GM18499 (cell line): ENCODE measurements around the gene BTNL3.
"Not testable (repeated sequence)": the region's sequence is repeated elsewhere in the genome, so short reads cannot be mapped to it uniquely, and the experiment has no call there.

Experiments used
- ATAC-seq: cut with Tn5 transposase; IDR thresholded peaks from one replicate; pipeline ENCODE4 v1.9.1; 2021; ENCODE audit warnings: moderate number of reproducible peaks; ENCODE audit not compliant: insufficient read depth, unreplicated experiment

BTNL3 gene

GRCh38 chr5:181017448-181017847, 28.8 kb downstream of the BTNL3 start:
- ATAC-seq, result not testable (repeated sequence)

- no peak for ATAC-seq
Measured at GRCh38 chr5:181020688-181021087, 32.0 kb downstream of the BTNL3 start.

DNA sequence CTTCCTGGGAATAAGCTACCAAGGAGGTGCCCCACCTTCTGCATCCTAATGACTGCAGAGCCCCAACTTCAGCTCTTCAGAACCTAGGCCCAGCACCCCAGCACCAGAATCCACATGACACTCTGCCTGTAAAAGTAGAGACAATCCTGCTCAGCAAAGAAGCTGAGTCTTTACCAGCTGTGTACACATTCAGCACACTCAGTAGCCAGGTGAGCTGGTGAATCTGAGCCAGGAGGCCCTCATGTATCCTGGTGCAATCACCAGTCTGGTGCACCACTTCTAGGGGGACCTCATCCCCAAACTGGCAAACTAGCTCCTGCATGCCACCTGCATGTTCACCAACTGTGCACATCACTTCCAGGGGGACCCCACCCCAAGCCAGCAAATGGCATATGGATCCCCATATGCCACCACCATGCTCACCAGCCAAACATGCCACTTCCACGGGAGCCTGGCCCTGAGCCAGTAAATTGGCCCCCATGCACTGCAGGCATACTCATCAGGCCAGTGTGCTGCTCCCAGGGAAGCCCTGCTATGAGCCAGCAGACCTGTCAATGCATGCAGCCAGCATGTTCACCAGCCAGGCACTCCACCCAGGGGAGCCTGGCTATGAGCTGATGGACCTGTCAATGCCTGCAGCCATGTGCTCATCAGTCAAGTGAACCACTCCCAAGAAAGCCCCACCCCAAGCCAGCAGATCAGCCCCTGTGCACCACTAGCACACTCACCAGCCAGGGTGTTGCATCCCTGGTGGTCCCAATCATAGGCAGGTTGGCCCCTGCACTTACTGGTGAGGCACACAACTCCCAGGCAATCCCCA, 35.8 kb downstream of the BTNL3 start:
- ATAC-seq, result no peak

- no peak for ATAC-seq
Measured at GRCh38 chr5:181027452-181028031, 38.9 kb downstream of the BTNL3 start.

DNA sequence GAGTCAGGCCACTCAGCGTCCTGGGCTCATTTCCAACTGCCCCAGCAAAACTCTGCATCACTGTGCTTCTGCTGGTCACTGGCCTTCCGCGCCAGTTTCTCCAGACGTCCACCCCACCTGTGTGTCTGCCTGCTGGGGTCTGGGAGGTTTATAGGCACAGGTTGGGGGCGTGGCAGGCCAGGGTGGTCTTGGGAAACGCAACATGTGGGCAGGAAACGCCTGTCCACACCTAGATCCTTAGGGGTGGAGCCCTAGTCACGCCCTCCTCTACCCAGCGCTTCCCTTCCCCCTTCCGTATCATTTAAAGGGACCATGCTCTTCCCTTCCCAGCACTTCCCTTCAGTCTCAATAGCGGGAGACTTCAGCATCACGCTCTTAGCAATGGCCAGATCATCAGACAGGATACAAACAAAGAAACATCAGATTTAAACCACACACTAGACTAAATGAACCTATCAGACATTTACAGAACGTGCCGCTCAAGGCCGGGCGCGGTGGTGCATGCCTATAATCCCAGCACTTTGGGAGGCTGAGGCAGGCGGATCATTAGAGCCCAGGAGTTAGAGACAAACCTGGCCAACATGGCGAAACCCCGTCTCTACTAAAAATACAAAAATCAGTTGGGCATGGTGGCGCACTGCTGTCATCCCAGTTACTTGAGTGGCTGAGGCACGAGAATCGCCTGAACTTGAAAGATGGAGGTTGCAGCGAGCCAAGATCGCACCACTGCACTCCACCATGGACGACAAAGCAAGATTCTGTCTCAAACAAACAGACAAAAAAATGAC, 39.6 kb downstream of the BTNL3 start:
- no peak for ATAC-seq

DNA sequence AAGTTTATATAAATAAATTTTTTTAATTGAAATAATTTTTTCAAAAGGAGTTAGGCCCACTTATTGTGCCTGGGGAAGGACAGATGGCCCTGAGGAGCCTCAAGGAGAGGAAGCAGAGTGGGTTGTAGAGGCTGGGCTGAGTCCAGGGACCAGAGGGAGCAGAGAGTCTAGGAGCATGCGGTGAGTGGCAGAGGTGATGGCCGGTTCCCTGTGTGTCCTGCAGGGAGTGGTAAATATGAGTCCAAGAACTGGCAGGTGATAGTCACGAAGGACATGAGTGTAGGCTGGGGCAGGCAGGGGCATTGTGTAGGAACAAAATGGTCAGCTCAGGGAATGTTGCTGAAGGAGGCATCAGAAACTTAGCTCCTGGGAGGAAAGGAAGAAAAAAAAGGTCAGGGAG, 43.1 kb downstream of the BTNL3 start:
- no peak for ATAC-seq

GRCh38 chr5:181035991-181036815, 47.6 kb downstream of the BTNL3 start:
- ATAC-seq, result no peak

DNA sequence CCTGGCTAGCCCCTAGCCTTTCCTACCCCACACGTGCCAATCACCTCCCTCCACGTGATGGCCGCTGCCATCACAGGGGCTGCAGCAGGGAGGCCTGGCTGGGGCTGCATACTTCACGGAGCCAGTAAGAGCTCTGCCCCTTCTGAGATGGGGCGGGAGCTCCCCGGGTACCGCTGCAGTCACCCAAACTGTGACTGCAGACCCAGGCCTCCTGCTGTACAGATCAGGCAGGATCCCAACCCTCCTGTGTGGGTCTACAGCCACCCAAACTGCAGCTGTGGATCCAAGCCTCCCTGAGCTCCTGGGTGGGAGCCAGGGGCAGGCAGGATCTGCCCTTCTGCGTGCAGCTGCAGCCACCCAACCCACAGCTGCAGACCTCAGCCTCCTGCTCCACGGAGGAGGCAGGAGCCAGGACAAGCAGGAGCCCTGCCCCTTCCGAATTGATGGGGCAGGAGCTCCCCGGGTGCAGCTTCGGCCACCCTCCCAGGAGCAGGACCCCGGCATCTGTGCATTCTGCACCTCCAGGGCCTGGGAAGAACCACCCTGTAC, 48.2 kb downstream of the BTNL3 start:
- no peak for ATAC-seq

GRCh38 chr5:181037365-181037861, 48.8 kb downstream of the BTNL3 start:
- ATAC-seq, result no peak

DNA sequence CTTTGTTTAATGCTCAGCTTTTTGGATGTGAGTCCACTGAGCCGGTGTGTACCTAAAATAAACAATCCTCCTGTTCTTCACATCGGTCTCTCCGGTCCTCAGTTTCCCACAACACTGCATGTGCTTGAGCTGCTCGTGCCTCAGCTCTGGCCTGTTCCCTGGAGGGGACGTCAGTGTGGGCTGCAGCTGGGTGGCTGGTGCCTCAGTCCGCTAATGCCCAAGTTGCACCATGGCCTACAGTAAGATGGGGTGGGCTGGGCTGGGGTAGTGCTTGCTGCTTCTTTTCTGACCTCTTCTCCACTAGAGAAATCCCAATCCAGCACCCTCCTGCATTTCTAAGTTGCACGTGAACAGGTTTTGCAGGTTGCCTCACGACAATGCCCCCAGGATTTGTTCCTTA, 50.8 kb downstream of the BTNL3 start:
- ATAC-seq, result no peak

- no peak for ATAC-seq
Measured at GRCh38 chr5:181039931-181040630, 51.4 kb downstream of the BTNL3 start, which contains the start of gene BTNL9. Gene BTNL9, plus strand, starts transcription at chr5:181040266. Its CDS starts 5,224 bp downstream, at chr5:181045490.

DNA sequence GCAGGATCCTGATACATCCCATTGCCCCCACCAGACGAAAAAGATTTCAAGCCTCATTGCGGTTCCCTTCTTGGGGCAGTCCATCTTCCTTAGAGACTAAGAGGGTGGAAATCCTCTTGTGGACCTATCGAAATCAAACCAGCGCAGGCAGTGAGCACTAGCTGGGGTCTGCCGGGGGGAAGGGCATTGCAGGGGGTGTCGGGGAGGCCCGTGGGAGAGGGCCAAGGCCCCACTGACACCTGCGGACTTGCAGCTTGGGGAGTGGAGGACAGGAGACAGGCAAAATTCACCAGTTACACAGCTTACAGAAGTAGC, 51.9 kb downstream of the BTNL3 start:
- ATAC-seq, result no peak

- no peak for ATAC-seq
Measured at GRCh38 chr5:181041043-181041442, 52.4 kb downstream of the BTNL3 start.

GRCh38 chr5:181042036-181042713, 53.5 kb downstream of the BTNL3 start:
- ATAC-seq, result no peak

- no peak for ATAC-seq
Measured at GRCh38 chr5:181042722-181043121, 54.1 kb downstream of the BTNL3 start.

DNA sequence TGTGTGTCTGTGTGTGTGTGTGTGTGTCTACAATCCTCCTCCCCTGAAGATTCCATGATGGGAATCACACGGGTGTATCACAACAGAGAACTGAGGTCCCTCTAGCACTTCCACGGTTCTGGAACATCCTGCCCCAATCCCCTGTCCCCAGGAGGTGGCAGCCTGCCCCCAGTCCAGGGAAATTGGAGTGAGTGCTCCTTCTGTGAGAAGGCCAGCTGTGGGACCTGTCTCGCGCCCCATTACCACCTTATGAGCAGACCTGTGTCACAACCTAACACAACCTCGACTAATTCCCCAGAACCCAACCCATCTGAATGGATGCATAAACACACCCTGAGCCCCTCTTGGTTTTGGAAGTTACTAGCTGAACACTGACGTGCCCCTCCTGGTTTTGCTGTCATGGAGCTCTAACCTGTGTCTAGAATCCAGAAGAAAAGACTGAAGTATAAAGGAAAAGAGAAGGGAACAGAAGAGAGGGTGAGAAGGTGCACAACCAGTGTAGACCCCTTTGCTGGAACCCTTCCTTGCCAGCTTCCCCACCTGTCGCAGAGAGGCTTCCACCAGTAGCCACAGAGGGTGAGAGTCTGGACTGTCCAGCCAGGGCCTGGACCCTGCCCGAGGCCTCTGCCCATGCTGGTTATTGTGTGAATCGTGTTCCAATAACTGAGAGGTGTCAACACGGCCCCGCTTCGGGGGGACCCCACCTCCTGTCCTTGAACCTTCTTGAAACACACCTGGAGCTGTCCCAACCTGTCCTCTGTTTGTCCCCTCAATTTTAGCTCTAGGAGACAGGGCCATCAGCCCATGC, 54.8 kb downstream of the BTNL3 start:
- ATAC-seq, result no peak

DNA sequence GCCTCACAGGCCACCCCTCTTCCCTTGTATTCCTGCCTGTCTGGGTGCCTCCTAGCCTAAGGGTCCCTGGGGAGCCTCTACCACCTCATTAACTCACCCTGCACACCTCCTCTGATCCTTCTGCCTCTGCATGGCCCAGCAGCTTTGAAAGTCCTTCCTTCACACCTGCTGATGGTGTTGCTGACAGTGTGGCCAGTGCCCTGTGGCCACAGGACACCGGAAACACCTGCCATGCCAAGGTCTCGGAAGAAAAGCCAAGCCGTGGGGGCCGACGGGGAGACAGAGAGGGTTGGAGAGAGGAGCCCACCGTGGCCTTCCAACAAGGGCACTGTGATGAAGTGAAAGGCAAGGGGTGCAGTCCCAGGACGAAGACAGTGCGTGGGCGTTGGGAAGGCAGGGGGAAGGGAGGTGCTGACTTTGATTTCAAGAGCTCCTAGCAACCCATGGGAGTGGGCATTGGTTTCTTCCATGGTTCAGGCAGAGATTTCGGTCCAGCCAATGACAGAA, 55.5 kb downstream of the BTNL3 start:
- ATAC-seq, result no peak
